GM20000 (cell line): ENCODE results near the gene SMYD3.

Experiments
- DNase-seq: peaks from one replicate; pipeline ENCODE4 v3.0.0; 2012; ENCODE audit warnings: low spot score
- TF ChIP-seq, protein P1 (sequence below): IDR thresholded peaks from 2 replicates; pipeline ENCODE4 v1.5.1; 2012; ENCODE audit warnings: mild to moderate bottlenecking, control low read depth; ENCODE audit errors: extremely low read depth, missing control alignments

The SMYD3 gene

DNA sequence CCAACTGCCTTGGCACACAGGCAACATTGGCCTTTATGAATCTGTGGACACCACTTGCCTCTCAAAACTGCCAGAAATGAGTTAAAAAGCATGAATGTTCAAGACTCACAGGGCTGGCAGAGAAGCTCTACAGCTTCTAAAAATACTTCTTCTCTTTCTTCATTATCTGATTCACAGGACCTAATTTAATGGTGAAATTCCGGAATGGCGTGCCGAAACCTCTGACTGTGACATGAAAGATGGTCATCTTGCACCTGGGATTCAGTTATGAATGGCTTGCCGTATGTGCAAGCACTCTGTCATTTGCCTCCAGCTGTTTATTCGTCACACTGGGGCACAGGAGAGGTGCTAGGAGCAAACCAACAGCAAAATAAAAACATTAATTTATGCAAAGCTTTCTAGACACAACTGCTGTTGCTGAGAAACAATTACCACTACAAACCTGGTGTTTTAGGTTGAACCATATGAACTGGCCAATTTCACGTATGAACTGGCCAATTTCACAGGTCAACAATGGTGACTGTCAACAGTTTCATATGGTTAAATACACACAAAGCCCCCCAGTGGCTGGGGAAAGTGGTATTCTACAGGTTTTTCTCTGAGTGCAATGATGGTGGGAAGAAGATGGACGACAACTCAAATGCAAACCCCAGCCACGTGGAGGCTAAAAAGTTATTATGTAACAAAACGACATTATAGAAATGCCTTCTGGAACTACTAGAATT, 704.0 kb downstream of the SMYD3 start:
- TF ChIP-seq, protein P1, sequence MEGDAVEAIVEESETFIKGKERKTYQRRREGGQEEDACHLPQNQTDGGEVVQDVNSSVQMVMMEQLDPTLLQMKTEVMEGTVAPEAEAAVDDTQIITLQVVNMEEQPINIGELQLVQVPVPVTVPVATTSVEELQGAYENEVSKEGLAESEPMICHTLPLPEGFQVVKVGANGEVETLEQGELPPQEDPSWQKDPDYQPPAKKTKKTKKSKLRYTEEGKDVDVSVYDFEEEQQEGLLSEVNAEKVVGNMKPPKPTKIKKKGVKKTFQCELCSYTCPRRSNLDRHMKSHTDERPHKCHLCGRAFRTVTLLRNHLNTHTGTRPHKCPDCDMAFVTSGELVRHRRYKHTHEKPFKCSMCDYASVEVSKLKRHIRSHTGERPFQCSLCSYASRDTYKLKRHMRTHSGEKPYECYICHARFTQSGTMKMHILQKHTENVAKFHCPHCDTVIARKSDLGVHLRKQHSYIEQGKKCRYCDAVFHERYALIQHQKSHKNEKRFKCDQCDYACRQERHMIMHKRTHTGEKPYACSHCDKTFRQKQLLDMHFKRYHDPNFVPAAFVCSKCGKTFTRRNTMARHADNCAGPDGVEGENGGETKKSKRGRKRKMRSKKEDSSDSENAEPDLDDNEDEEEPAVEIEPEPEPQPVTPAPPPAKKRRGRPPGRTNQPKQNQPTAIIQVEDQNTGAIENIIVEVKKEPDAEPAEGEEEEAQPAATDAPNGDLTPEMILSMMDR, result no peak
- DNase-seq, result no peak

DNA sequence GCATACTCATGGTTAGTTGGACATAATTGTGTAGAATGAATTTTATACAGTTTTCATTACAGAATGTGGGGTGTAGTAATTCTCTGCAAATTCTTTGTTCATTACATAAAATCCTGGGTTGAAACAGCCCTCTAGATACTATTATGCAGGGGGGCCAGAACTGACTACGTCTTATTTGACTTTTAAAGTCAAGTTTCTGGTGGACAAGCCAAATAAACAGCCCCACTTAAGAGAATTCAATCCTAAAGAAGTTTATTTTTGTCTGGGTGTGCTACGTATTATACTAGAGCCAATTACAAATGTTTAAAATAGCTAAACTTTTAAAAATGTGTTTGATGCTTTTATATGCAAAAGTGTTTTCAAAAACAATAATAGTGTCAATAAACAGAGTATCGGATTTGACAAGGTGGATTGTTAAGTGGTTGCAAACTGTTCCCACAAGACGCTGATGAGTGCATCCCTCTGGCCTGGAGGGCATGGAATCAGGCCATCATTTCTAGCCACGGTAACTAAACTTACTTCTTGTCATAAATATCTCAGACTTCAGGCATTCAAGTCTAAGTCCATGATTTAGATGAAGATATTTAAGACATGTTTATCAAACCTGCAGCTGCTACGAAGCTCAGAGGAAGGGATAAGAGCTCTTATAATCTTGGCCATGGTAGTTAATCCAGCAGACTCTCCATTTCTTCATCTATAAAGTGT, 706.0 kb downstream of the SMYD3 start:
- DNase-seq, result no peak
- TF ChIP-seq, protein P1, result no peak

DNA sequence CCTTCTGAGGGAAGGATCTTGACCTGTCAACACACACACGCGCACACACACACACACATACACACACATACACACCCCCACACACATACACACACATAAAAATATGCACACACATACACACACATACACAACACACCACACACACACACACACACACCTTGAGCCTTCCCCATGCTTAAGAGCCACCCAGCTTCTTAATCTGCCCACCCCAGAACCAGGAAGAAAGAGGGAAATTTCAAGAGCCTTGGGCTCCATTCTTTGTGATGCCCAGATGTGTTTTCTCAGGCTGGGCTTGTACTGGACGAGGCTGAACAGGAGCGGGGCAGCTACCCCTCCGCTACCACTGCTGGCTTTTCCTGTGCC, 708.7 kb downstream of the SMYD3 start:
- TF ChIP-seq, protein P1, result no peak
- DNase-seq, result no peak

DNA sequence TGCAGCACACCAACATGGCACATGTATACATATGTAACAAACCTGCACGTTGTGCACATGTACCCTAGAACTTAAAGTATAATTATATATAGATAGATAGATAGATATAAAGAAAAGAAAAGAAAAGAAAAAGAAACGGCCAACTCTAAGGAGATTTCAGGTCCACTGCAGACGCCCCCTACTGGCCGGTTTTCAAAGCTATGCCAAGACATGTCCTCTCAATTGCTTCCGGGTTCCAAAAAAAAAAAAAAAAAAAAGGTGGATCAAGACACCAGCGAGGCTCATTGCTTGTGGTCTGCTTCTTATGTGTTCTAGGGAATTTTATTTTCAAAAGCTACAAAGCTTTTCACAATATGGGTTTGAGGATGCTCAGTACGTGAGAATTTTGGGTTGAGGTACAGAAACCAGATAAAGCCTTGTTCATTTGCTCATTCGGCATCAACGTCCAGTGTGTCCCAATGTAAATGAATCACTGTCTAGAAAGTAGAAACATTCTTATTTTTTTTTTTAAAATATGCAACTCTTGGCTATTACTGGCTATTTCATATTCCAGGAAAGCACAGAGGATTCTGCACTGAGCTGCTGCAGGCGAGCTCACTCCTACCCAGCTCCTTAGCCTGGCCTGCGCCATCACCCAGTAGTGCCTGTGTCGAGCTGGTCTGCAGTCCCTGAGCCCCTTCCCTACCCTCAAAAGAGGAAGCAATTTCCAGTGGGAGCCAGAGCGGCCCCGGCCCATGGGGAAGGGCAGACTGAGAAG, 709.3 kb downstream of the SMYD3 start:
- TF ChIP-seq, protein P1, result peak; percentile 13
- DNase-seq, result no peak

DNA sequence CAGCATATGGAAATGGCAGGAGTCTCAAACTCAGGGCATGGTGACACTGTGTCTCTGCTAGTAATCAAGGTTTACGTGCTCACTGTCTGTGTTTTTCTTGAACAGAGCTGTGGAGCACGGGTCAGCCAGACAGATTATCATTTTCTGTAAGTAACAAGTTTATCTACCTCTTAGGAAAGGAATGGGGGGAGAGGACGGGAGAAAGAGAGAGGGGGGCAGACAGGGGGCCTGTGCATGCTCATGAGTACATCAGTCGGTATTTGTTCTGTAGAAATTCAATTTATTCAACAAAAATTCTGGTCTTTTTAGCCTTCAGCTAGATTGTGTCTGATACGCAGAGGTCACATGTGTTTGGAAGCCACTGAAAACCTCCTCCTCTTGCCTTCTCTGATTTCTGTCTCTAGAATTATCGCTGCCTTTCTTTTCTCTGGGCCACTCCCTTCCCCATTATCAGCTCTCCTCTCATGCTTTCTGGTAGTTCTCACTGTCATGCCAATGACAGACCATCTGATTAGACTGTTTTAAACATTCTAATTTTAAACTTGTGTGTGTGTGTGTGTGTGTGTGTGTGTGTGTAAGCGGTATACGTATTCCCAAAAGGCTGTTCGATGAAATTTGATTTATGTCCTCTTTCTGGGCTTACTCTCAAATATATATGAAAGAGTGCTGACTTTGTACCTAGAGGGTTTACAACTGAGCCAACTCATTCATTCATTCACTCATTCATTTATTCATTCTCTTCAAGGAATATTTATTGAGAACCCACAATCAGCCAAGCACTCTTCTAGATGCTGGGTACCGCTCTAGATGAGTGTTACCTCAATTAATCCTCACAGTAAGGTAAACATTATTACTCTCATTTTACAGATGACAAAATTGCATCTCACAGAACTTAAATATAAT, 715.4 kb downstream of the SMYD3 start:
- TF ChIP-seq, protein P1, result no peak
- no peak for DNase-seq

DNA sequence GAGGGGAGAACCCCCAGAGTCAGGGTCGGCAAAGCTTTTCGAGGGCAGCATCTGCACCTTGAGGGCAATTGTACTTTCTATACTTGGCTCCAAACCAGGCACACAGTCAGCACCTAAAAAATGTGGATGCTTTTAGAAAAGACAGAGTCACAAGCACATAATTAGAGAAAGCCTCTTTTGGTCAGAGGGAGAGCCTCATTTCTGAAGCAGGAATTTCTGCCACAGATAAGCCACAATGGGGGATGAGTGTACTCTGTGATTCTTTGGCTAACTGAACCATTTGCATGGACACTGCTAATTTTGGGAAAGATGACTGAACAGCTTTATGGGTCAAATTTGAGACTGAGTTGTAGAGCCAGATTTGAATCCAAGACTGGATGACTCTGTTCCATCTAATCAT, 716.6 kb downstream of the SMYD3 start:
- TF ChIP-seq, protein P1, result no peak
- no peak for DNase-seq
